HG02678 (cell line): ENCODE measurements around the gene LEKR1.

Source experiments
- ATAC-seq: cut with Tn5 transposase; IDR thresholded peaks from one replicate; pipeline ENCODE4 v1.9.1; 2021; ENCODE audit warnings: mild to moderate bottlenecking, moderate library complexity; ENCODE audit not compliant: unreplicated experiment

The LEKR1 gene

GRCh38 chr3:157046520-157046919, 220.4 kb downstream of the LEKR1 start:
- ATAC-seq: no peak

GRCh38 chr3:157051055-157051454, 224.9 kb downstream of the LEKR1 start:
- ATAC-seq: peak; percentile 69

- ATAC-seq: no peak
Measured at GRCh38 chr3:157051591-157051990, 225.4 kb downstream of the LEKR1 start.

GRCh38 chr3:157056035-157056434, 229.9 kb downstream of the LEKR1 start:
- ATAC-seq: no peak

GRCh38 chr3:157058392-157059071, 232.4 kb downstream of the LEKR1 start:
- no peak for ATAC-seq

GRCh38 chr3:157059181-157059580, 233.0 kb downstream of the LEKR1 start:
- ATAC-seq: no peak

GRCh38 chr3:157059661-157060060, 233.5 kb downstream of the LEKR1 start:
- peak; percentile 67 for ATAC-seq

- no peak for ATAC-seq
Measured at GRCh38 chr3:157061265-157061664, 235.1 kb downstream of the LEKR1 start.

- ATAC-seq: no peak
Measured at GRCh38 chr3:157063469-157063868, 237.3 kb downstream of the LEKR1 start.

- ATAC-seq: peak; percentile 7
Measured at GRCh38 chr3:157063926-157064325, 237.8 kb downstream of the LEKR1 start.

GRCh38 chr3:157064402-157064801, 238.2 kb downstream of the LEKR1 start:
- peak; percentile 72 for ATAC-seq

GRCh38 chr3:157065201-157065600, 239.0 kb downstream of the LEKR1 start:
- ATAC-seq: no peak

GRCh38 chr3:157066335-157067098, 240.4 kb downstream of the LEKR1 start:
- ATAC-seq: no peak

- ATAC-seq: peak; percentile 55
Measured at GRCh38 chr3:157067114-157067513, 241.0 kb downstream of the LEKR1 start.

- no peak for ATAC-seq
Measured at GRCh38 chr3:157069406-157069805, 243.3 kb downstream of the LEKR1 start.

- no peak for ATAC-seq
Measured at GRCh38 chr3:157069846-157070677, 243.9 kb downstream of the LEKR1 start.

GRCh38 chr3:157070678-157070999, 244.5 kb downstream of the LEKR1 start:
- no peak for ATAC-seq

- no peak for ATAC-seq
Measured at GRCh38 chr3:157071744-157072525, 245.8 kb downstream of the LEKR1 start.

- no peak for ATAC-seq
Measured at GRCh38 chr3:157073810-157074209, 247.7 kb downstream of the LEKR1 start.

- ATAC-seq: no peak
Measured at GRCh38 chr3:157074490-157074889, 248.3 kb downstream of the LEKR1 start.

- ATAC-seq: no peak
Measured at GRCh38 chr3:157074981-157075380, 248.8 kb downstream of the LEKR1 start.
